Measurements from ENCODE around the gene OSBPL2. TPM values are rescaled to one million over a fixed set of nuclear protein-coding genes. Genes with fewer than 3 reads are reported as not detected.

The OSBPL2 gene
- total RNA-seq, 1 experiment from 2014 or later: 49.5 TPM

- H3K4me3 Mint-ChIP-seq: no peak overlapping the region
- no peaks in the 10 kb centered on the region for H3K36me3 Mint-ChIP-seq
- peaks cover 5% of the 10 kb centered on the region for H3K9me3 Mint-ChIP-seq
- peaks cover 3% of the 10 kb centered on the region for H3K4me1 Mint-ChIP-seq
- ATAC-seq (no peak), DNase-seq (ENCODE audit: low spot score) (no peak)
- TF ChIP-seq CREB1 (CRISPR knock-in tag; IDR thresholded peaks at IDR 0.05) (no peak), USF2 (CRISPR knock-in tag; IDR thresholded peaks at IDR 0.05) (no peak)
- CTCF ChIA-PET: no interaction called here
- peaks cover 4% of the 10 kb centered on the region; the same call in 1 of the 2 replicates for H3K27me3 Mint-ChIP-seq (ENCODE audit: low read depth)
- H3K27ac Mint-ChIP-seq: no peak overlapping the region
- POLR2A ChIA-PET: no interaction called here
Measured at GRCh38 chr20:62228982-62229545, 9.3 kb upstream of the OSBPL2 start.

- peaks cover 5% of the 10 kb centered on the region for H3K9me3 Mint-ChIP-seq
- peaks cover 4% of the 10 kb centered on the region; the same call in 1 of the 2 replicates for H3K27me3 Mint-ChIP-seq (ENCODE audit: low read depth)
- POLR2A ChIA-PET: no interaction called here
- H3K4me3 Mint-ChIP-seq: no peak overlapping the region
- no peak for TF ChIP-seq ZNF232 (CRISPR knock-in tag; IDR thresholded peaks at IDR 0.05)
- TF ChIP-seq PREB (CRISPR knock-in tag; IDR thresholded peaks at IDR 0.05; ENCODE audit: borderline replicate concordance): no peak
- TF ChIP-seq ZNF263 (CRISPR knock-in tag; IDR thresholded peaks at IDR 0.05; ENCODE audit: low read depth): no peak
- no peak for TF ChIP-seq MAX (CRISPR knock-in tag; IDR thresholded peaks at IDR 0.05)
- TF ChIP-seq CBFB (CRISPR knock-in tag; IDR thresholded peaks at IDR 0.05; ENCODE audit: low read depth): no peak
- no peak for TF ChIP-seq MLX (CRISPR knock-in tag; IDR thresholded peaks at IDR 0.05)
- no peak for TF ChIP-seq TEAD4 (CRISPR knock-in tag; IDR thresholded peaks at IDR 0.05)
- no peak for TF ChIP-seq ATF6 (CRISPR knock-in tag; IDR thresholded peaks at IDR 0.05)
- no peak for TF ChIP-seq NR3C1 (CRISPR knock-in tag; conservative IDR thresholded peaks at IDR 0.05; ENCODE audit: low read depth)
- no peak for TF ChIP-seq JUN (CRISPR knock-in tag; IDR thresholded peaks at IDR 0.05)
- TF ChIP-seq ELF4 (CRISPR knock-in tag; IDR thresholded peaks at IDR 0.05; ENCODE audit: low read depth): no peak
- TF ChIP-seq FOXJ3 (CRISPR knock-in tag; IDR thresholded peaks at IDR 0.05; ENCODE audit: borderline replicate concordance): no peak
- TF ChIP-seq ZSCAN18 (CRISPR knock-in tag; IDR thresholded peaks at IDR 0.05): no peak
- peaks cover 3% of the 10 kb centered on the region for H3K4me1 Mint-ChIP-seq
- DNase-seq (ENCODE audit: low spot score) (no peak), ATAC-seq (no peak)
- no peaks in the 10 kb centered on the region for H3K36me3 Mint-ChIP-seq
- CTCF ChIA-PET: no interaction called here
- no peak overlapping the region for H3K27ac Mint-ChIP-seq
Measured at GRCh38 chr20:62229667-62230066, 8.7 kb upstream of the OSBPL2 start.

GRCh38 chr20:62230276-62230675, 8.0 kb upstream of the OSBPL2 start:
- H3K36me3 Mint-ChIP-seq: no peaks in the 10 kb centered on the region
- DNase-seq (ENCODE audit: low spot score) (no peak), ATAC-seq (no peak)
- no peak overlapping the region for H3K27ac Mint-ChIP-seq
- H3K27me3 Mint-ChIP-seq (ENCODE audit: low read depth): peaks cover 4% of the 10 kb centered on the region; the same call in 1 of the 2 replicates
- ChIA-PET CTCF (no interaction called here), POLR2A (no interaction called here)
- H3K4me3 Mint-ChIP-seq: no peak overlapping the region
- peaks cover 5% of the 10 kb centered on the region for H3K9me3 Mint-ChIP-seq
- H3K4me1 Mint-ChIP-seq: peaks cover 3% of the 10 kb centered on the region
- TF ChIP-seq PRDM15 (CRISPR knock-in tag; IDR thresholded peaks at IDR 0.05) (no peak), GABPB1 (CRISPR knock-in tag; IDR thresholded peaks at IDR 0.05) (no peak)

Data from WTC11 (cell line).